Endothelial cell (in vitro differentiated cells): ENCODE data around the gene FAM78B. TPM values are rescaled to one million over a fixed set of nuclear protein-coding genes. Genes with fewer than 3 reads are reported as not detected.

ENCODE experiments used
- DNase-seq: peaks from one replicate; pipeline ENCODE4 v3.0.0; 2021; ENCODE audit warnings: low spot score
- H3K27ac Mint-ChIP-seq: one replicate; pipeline ENCODE4 v1.8.0; 2021; ENCODE audit warnings: mixed read lengths, inconsistent platforms; ENCODE audit not compliant: unreplicated experiment
- H3K27me3 Mint-ChIP-seq: one replicate; pipeline ENCODE4 v1.8.0; 2021; ENCODE audit warnings: mild to moderate bottlenecking, moderate library complexity, mixed read lengths, inconsistent platforms; ENCODE audit not compliant: unreplicated experiment
- H3K36me3 Mint-ChIP-seq: one replicate; pipeline ENCODE4 v1.8.0; 2021; ENCODE audit warnings: mild to moderate bottlenecking, low read depth, mixed read lengths, inconsistent platforms; ENCODE audit not compliant: unreplicated experiment
- H3K4me1 Mint-ChIP-seq: one replicate; pipeline ENCODE4 v1.8.0; 2021; ENCODE audit warnings: mild to moderate bottlenecking, mixed read lengths, inconsistent platforms; ENCODE audit not compliant: unreplicated experiment
- H3K4me3 Mint-ChIP-seq: one replicate; pipeline ENCODE4 v1.8.0; 2021; ENCODE audit warnings: mild to moderate bottlenecking, mixed read lengths, inconsistent platforms; ENCODE audit not compliant: unreplicated experiment
- H3K9me3 Mint-ChIP-seq: one replicate; pipeline ENCODE4 v1.8.0; 2021; ENCODE audit warnings: mixed read lengths, inconsistent platforms; ENCODE audit not compliant: unreplicated experiment
- CTCF ChIP-seq: fragments of 200-600 bp; sonication (generic); IDR thresholded peaks from one replicate; pipeline ENCODE4 v1.5.0; 2021; ENCODE audit warnings: antibody characterized with exemption; ENCODE audit not compliant: unreplicated experiment
- total RNA-seq: library from RNA; stranded (reverse); fragmentation: NEBNext Ultra II Directional; extraction: Animal tissue kit (Norgen Biotek cat#: 25700); gene quantifications from one replicate; pipeline ENCODE4 v1.2.1, GENCODE V29; 2021; ENCODE audit not compliant: unreplicated experiment

Gene FAM78B
- total RNA-seq, 1 donor from 2014 or later: 1.3 TPM

- no peak for DNase-seq
- no peaks in the 10 kb centered on the region for H3K4me1 Mint-ChIP-seq
- no peaks in the 10 kb centered on the region for H3K9me3 Mint-ChIP-seq
- H3K36me3 Mint-ChIP-seq: no peaks in the 10 kb centered on the region
- TF ChIP-seq CTCF: no peak
- H3K27me3 Mint-ChIP-seq: no peaks in the 10 kb centered on the region
- no peak overlapping the region for H3K4me3 Mint-ChIP-seq
- no peak overlapping the region for H3K27ac Mint-ChIP-seq
Measured at GRCh38 chr1:166184012-166184411, 17.2 kb upstream of the FAM78B start.

- H3K4me3 Mint-ChIP-seq: no peak overlapping the region
- no peaks in the 10 kb centered on the region for H3K36me3 Mint-ChIP-seq
- no peak for TF ChIP-seq CTCF
- no peaks in the 10 kb centered on the region for H3K27me3 Mint-ChIP-seq
- H3K27ac Mint-ChIP-seq: no peak overlapping the region
- no peaks in the 10 kb centered on the region for H3K9me3 Mint-ChIP-seq
- no peak for DNase-seq
- H3K4me1 Mint-ChIP-seq: peaks cover 12% of the 10 kb centered on the region
Measured at GRCh38 chr1:166182281-166182680, 15.5 kb upstream of the FAM78B start.

- peaks cover 12% of the 10 kb centered on the region for H3K4me1 Mint-ChIP-seq
- no peaks in the 10 kb centered on the region for H3K9me3 Mint-ChIP-seq
- no peak overlapping the region for H3K27ac Mint-ChIP-seq
- H3K4me3 Mint-ChIP-seq: no peak overlapping the region
- DNase-seq: no peak
- H3K36me3 Mint-ChIP-seq: no peaks in the 10 kb centered on the region
- TF ChIP-seq CTCF: no peak
- no peaks in the 10 kb centered on the region for H3K27me3 Mint-ChIP-seq
Measured at GRCh38 chr1:166176416-166176815, 9.6 kb upstream of the FAM78B start.

- no peak for TF ChIP-seq CTCF
- Mint-ChIP-seq H3K27ac (no peak overlapping the region), H3K27me3 (no peaks in the 10 kb centered on the region), H3K4me1 (peaks cover 12% of the 10 kb centered on the region), H3K36me3 (no peaks in the 10 kb centered on the region), H3K9me3 (no peaks in the 10 kb centered on the region), H3K4me3 (no peak overlapping the region)
- no peak for DNase-seq
Measured at GRCh38 chr1:166175032-166175431, 8.2 kb upstream of the FAM78B start.

- no peaks in the 10 kb centered on the region for H3K9me3 Mint-ChIP-seq
- TF ChIP-seq CTCF: no peak
- no peak overlapping the region for H3K4me3 Mint-ChIP-seq
- H3K36me3 Mint-ChIP-seq: no peaks in the 10 kb centered on the region
- H3K4me1 Mint-ChIP-seq: peaks cover 12% of the 10 kb centered on the region
- no peak overlapping the region for H3K27ac Mint-ChIP-seq
- no peaks in the 10 kb centered on the region for H3K27me3 Mint-ChIP-seq
- DNase-seq: no peak
Measured at GRCh38 chr1:166174108-166174507, 7.3 kb upstream of the FAM78B start.
